Measurements from ENCODE around the gene ARID5B.

The ARID5B gene

GRCh38 chr10:62073429-62073828 lies 171.9 kb downstream of the ARID5B start:
- TF ChIP-seq SIN3A (IDR thresholded peaks at IDR 0.05; ENCODE audit: borderline replicate concordance, insufficient read depth, low read length) = no peak
- no peak for TF ChIP-seq FOXP2 (optimal IDR thresholded peaks at IDR 0.05; ENCODE audit: borderline replicate concordance, extremely low read depth, extremely low read length, insufficient read depth)
- no peak for TF ChIP-seq POLR2AphosphoS5 (IDR thresholded peaks at IDR 0.05; ENCODE audit: low read depth, low read length)
- no peak for TF ChIP-seq TAF1 (IDR thresholded peaks at IDR 0.05; ENCODE audit: borderline replicate concordance, insufficient read depth, low read length)
- no peak for TF ChIP-seq REST (IDR thresholded peaks at IDR 0.05; ENCODE audit: insufficient read depth in 1 of 2, low read depth in 2 of 2, low read length in 2 of 2)

GRCh38 chr10:62075414-62075813 lies 173.9 kb downstream of the ARID5B start:
- no peak for TF ChIP-seq POLR2AphosphoS5 (IDR thresholded peaks at IDR 0.05; ENCODE audit: low read depth, low read length)
- no peak for TF ChIP-seq REST (IDR thresholded peaks at IDR 0.05; ENCODE audit: insufficient read depth in 1 of 2, low read depth in 2 of 2, low read length in 2 of 2)
- no peak for TF ChIP-seq TAF1 (IDR thresholded peaks at IDR 0.05; ENCODE audit: borderline replicate concordance, insufficient read depth, low read length)
- TF ChIP-seq SIN3A (IDR thresholded peaks at IDR 0.05; ENCODE audit: borderline replicate concordance, insufficient read depth, low read length) = no peak
- TF ChIP-seq FOXP2 (optimal IDR thresholded peaks at IDR 0.05; ENCODE audit: borderline replicate concordance, extremely low read depth, extremely low read length, insufficient read depth) = no peak

- TF ChIP-seq SIN3A (IDR thresholded peaks at IDR 0.05; ENCODE audit: borderline replicate concordance, insufficient read depth, low read length) = no peak
- TF ChIP-seq POLR2AphosphoS5 (IDR thresholded peaks at IDR 0.05; ENCODE audit: low read depth, low read length) = no peak
- TF ChIP-seq TAF1 (IDR thresholded peaks at IDR 0.05; ENCODE audit: borderline replicate concordance, insufficient read depth, low read length) = no peak
- TF ChIP-seq FOXP2 (optimal IDR thresholded peaks at IDR 0.05; ENCODE audit: borderline replicate concordance, extremely low read depth, extremely low read length, insufficient read depth) = no peak
- no peak for TF ChIP-seq REST (IDR thresholded peaks at IDR 0.05; ENCODE audit: insufficient read depth in 1 of 2, low read depth in 2 of 2, low read length in 2 of 2)
These were observed 174.4 kb downstream of the ARID5B start for GRCh38 chr10:62075912-62076311.

- TF ChIP-seq SIN3A (IDR thresholded peaks at IDR 0.05; ENCODE audit: borderline replicate concordance, insufficient read depth, low read length) = no peak
- no peak for TF ChIP-seq POLR2AphosphoS5 (IDR thresholded peaks at IDR 0.05; ENCODE audit: low read depth, low read length)
- TF ChIP-seq FOXP2 (optimal IDR thresholded peaks at IDR 0.05; ENCODE audit: borderline replicate concordance, extremely low read depth, extremely low read length, insufficient read depth) = no peak
- no peak for TF ChIP-seq TAF1 (IDR thresholded peaks at IDR 0.05; ENCODE audit: borderline replicate concordance, insufficient read depth, low read length)
- TF ChIP-seq REST (IDR thresholded peaks at IDR 0.05; ENCODE audit: insufficient read depth in 1 of 2, low read depth in 2 of 2, low read length in 2 of 2) = no peak
These were observed 175.4 kb downstream of the ARID5B start for GRCh38 chr10:62076891-62077290.

All from PFSK-1 (cell line).